ENCODE data around the gene TRPV6.

DNA sequence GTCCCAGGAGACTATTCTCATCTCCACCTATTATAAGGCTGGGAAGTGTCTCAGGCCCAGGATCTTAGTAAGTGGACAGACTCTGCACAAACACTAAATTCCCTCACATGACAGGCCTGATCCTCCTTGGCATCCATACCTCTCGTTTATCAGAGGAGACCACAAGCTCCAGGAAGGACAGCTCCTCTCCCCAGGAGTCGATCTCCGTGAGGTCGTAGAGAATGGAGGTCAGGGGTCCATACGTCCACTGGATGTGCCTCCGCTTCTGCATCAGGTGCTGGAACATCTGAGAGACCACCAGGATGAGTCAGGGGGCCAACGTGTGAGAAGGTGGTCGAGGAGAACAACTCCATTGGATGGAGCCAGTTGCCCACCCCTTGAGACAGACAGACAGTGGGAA lies 42.4 kb upstream of the TRPV6 start:
- TF ChIP-seq, protein P1, sequence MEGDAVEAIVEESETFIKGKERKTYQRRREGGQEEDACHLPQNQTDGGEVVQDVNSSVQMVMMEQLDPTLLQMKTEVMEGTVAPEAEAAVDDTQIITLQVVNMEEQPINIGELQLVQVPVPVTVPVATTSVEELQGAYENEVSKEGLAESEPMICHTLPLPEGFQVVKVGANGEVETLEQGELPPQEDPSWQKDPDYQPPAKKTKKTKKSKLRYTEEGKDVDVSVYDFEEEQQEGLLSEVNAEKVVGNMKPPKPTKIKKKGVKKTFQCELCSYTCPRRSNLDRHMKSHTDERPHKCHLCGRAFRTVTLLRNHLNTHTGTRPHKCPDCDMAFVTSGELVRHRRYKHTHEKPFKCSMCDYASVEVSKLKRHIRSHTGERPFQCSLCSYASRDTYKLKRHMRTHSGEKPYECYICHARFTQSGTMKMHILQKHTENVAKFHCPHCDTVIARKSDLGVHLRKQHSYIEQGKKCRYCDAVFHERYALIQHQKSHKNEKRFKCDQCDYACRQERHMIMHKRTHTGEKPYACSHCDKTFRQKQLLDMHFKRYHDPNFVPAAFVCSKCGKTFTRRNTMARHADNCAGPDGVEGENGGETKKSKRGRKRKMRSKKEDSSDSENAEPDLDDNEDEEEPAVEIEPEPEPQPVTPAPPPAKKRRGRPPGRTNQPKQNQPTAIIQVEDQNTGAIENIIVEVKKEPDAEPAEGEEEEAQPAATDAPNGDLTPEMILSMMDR (IDR thresholded peaks at IDR 0.05) = no peak
- TF ChIP-seq POLR2A (IDR thresholded peaks at IDR 0.05) = no peak

Data from ovary (tissue), 3 donors.